OCI-LY7 (cell line): Measurements from ENCODE around the gene INTS13. TPM values are rescaled to one million over a fixed set of nuclear protein-coding genes. Genes with fewer than 3 reads are reported as not detected.
"Not testable (repeated sequence)": the region's sequence is repeated elsewhere in the genome, so short reads cannot be mapped to it uniquely, and the experiment has no call there.

Experiments
- BruUV-seq: library from RNA; stranded (reverse); fragments of 400-500 nt; replicated peaks from 2 replicates; lab custom pipeline; 2021; lab: Mats Ljungman, UMichigan
- CTCF ChIA-PET: fragments of 300-600 bp; sonication (Branson Sonifier 250); formaldehyde crosslinking; loops from one replicate; lab custom pipeline; 2022; ENCODE audit warnings: antibody characterized with exemption; ENCODE audit not compliant: unreplicated experiment; lab: Charles Lee
- POLR2A ChIA-PET: fragments of 300-600 bp; sonication (Branson Sonifier 250); formaldehyde crosslinking; loops from one replicate; lab custom pipeline; 2022; ENCODE audit warnings: antibody characterized with exemption; lab: Charles Lee
- DNase-seq: peaks from one replicate; pipeline ENCODE4 v3.0.0-alpha.2; 2015; ENCODE audit warnings: low spot score
- H2AFZ ChIP-seq: fragments of 200-600 bp; sonication (generic), shearing (Covaris generic); 2 replicates; pipeline ENCODE4 v1.6.1; 2014; ENCODE audit warnings: mild to moderate bottlenecking, antibody characterized with exemption, low read length, moderate library complexity
- H3K27ac ChIP-seq: fragments of 200-600 bp; sonication (generic); 2 replicates; pipeline ENCODE4 v1.5.1; 2014; ENCODE audit warnings: mixed run types, low read depth, mild to moderate bottlenecking, moderate library complexity, low read length, inconsistent platforms; ENCODE audit not compliant: poor library complexity, severe bottlenecking
- H3K36me3 ChIP-seq: fragments of 200-600 bp; sonication (generic); 2 replicates; pipeline ENCODE4 v1.6.1; 2014; ENCODE audit warnings: mild to moderate bottlenecking, antibody characterized with exemption, low read length, moderate library complexity, mixed read lengths; ENCODE audit not compliant: insufficient read depth
- H3K4me1 ChIP-seq: fragments of 200-600 bp; sonication (generic); 2 replicates; pipeline ENCODE4 v1.5.1; 2014; ENCODE audit warnings: mild to moderate bottlenecking, low read length; ENCODE audit not compliant: insufficient read depth, poor library complexity, severe bottlenecking
- H3K4me2 ChIP-seq: fragments of 200-600 bp; sonication (generic); 2 replicates; pipeline ENCODE4 v1.6.1; 2014; ENCODE audit warnings: mild to moderate bottlenecking, low read length
- H3K4me3 ChIP-seq: fragments of 200-600 bp; sonication (generic); 2 replicates; pipeline ENCODE4 v1.5.1; 2014; ENCODE audit warnings: mild to moderate bottlenecking, low read depth, low read length; ENCODE audit not compliant: poor library complexity, severe bottlenecking
- H3K79me2 ChIP-seq: fragments of 200-600 bp; sonication (generic); 2 replicates; pipeline ENCODE4 v1.6.1; 2016; ENCODE audit warnings: low read depth, mild to moderate bottlenecking, low read length, moderate library complexity, mixed read lengths; ENCODE audit not compliant: insufficient read depth
- H3K9me2 ChIP-seq: fragments of 200-600 bp; sonication (generic); 2 replicates; pipeline ENCODE4 v1.6.1; 2016; ENCODE audit warnings: mild to moderate bottlenecking, low read length, mixed read lengths; ENCODE audit not compliant: insufficient read depth
- H3K9me3 ChIP-seq: fragments of 200-600 bp; sonication (generic); 2 replicates; pipeline ENCODE4 v1.6.1; 2014; ENCODE audit warnings: mild to moderate bottlenecking, mixed run types, low read length, mixed read lengths
- H4K20me1 ChIP-seq: fragments of 200-600 bp; sonication (generic); 2 replicates; pipeline ENCODE4 v1.6.1; 2014; ENCODE audit warnings: mild to moderate bottlenecking, antibody characterized with exemption, low read length, moderate library complexity, mixed read lengths; ENCODE audit not compliant: insufficient read depth
- CTCF ChIP-seq: fragments of 200-600 bp; sonication (generic); conservative IDR thresholded peaks from 2 replicates; pipeline ENCODE4 v1.5.1; 2014; ENCODE audit warnings: mild to moderate bottlenecking, antibody characterized with exemption, low read length, moderate library complexity, mixed read lengths
- EZH2phosphoT487 ChIP-seq: fragments of 200-600 bp; sonication (generic); IDR thresholded peaks from 2 replicates; pipeline ENCODE4 v1.6.1; 2018; ENCODE audit warnings: low read depth, borderline replicate concordance, mild to moderate bottlenecking, mixed run types, antibody characterized with exemption, low read length, moderate library complexity, mixed read lengths
- intact Hi-C: fragments of 100-400 bp; cut with micrococcal nuclease; formaldehyde crosslinking; loops from one replicate; pipeline ENCODE4 v1.10.0; 2022; ENCODE audit not compliant: unreplicated experiment
- total RNA-seq, 2 experiments: library from RNA; depleted of rRNA in 1 of 2; stranded (reverse); fragments of >200 nt in 1 of 2; shearing (Covaris generic) in 1 of 2; gene quantifications; 2 replicates each; pipeline ENCODE4 v1.2.3, GENCODE V29; 2014 to 2022

INTS13 gene
- total RNA-seq, 2 experiments from 2014 or later: 34.2 to 39.1 TPM

DNA sequence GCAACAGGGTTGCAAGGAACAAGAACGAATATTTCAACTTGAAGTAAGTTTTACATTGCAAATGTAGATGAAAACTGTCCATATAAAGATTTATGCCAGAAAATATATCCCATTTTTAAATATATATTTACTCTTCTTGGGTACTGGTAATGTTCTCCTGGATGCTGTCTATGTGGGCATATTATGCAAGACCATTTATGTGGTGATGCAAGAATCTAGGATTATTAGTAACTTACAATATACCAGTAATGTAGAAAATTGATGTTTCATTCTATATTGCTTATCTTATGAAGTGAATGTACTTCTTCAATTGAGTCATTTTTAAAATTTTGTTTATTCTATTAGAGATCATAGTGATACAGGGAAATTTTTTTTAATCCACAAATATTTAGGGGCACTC lies 25.6 kb upstream of the INTS13 start:
- Histone ChIP-seq H3K4me1 (no peaks in the 10 kb centered on the region), H3K4me2 (no peak overlapping the region), H3K27ac (no peak overlapping the region), H3K4me3 (no peak overlapping the region), H4K20me1 (no peaks in the 10 kb centered on the region), H3K9me3 (no peaks in the 10 kb centered on the region), H3K36me3 (peaks cover 68% of the 10 kb centered on the region), H3K9me2 (no peaks in the 10 kb centered on the region), H3K79me2 (no peaks in the 10 kb centered on the region), H2AFZ (no peak overlapping the region)
- CTCF ChIA-PET: no interaction called here
- DNase-seq: no peak
- intact Hi-C loops: no loop called here
- BruUV-seq: no TSS peak
- no peak for TF ChIP-seq CTCF
- TF ChIP-seq EZH2phosphoT487: no peak
- POLR2A ChIA-PET: interaction anchor here (0.9 to 1.4 kb wide), 3 partner anchors 9 to 40 kb away, joined by 3 to 4 read pairs (median 4); no protein-coding TSS in a partner anchor

DNA sequence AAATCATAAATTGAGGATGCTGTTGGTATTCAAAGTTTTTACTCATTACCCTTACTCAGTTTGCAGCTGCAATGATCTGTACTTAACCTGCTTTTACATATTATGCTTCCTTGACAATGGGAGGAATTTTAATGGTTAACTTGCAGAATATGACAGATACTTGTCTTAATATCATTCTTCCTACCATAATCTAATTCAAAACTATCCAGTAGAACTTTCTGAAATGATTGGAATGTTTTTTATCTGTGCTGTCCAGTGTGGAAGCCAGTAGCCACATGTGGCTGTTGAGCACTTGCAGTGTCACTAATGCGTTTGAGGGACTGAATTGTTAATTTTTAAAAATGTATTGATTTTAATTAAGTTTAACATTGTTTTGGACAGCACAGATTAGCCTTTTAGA lies 24.0 kb upstream of the INTS13 start:
- DNase-seq: no peak
- H3K4me1 ChIP-seq: no peaks in the 10 kb centered on the region
- TF ChIP-seq CTCF (no peak), EZH2phosphoT487 (no peak)
- no peaks in the 10 kb centered on the region for H3K9me3 ChIP-seq
- no peak overlapping the region for H3K4me2 ChIP-seq
- H2AFZ ChIP-seq: no peak overlapping the region
- no peak overlapping the region for H3K27ac ChIP-seq
- H4K20me1 ChIP-seq: no peaks in the 10 kb centered on the region
- H3K9me2 ChIP-seq: no peaks in the 10 kb centered on the region
- intact Hi-C loops: no loop called here
- ChIA-PET CTCF (no interaction called here), POLR2A (no interaction called here)
- no TSS peak for BruUV-seq
- H3K4me3 ChIP-seq: no peak overlapping the region
- H3K36me3 ChIP-seq: peaks cover 70% of the 10 kb centered on the region
- no peaks in the 10 kb centered on the region for H3K79me2 ChIP-seq

GRCh38 chr12:26961391-26961790 lies 23.6 kb upstream of the INTS13 start:
- DNase-seq, H2AFZ ChIP-seq, CTCF ChIA-PET, H3K4me2 ChIP-seq, BruUV-seq, H3K79me2 ChIP-seq, POLR2A ChIA-PET, intact Hi-C loops, H3K9me3 ChIP-seq, H3K27ac ChIP-seq, H3K4me3 ChIP-seq, H3K9me2 ChIP-seq, H4K20me1 ChIP-seq, H3K4me1 ChIP-seq: not testable (repeated sequence)
- H3K36me3 ChIP-seq: peaks cover 70% of the 10 kb centered on the region
